ENCODE data around the gene PROM1.

GRCh38 chr4:15945516-15945915, 138.3 kb downstream of the PROM1 start:
- TF ChIP-seq CREB1 (CRISPR knock-in tag; IDR thresholded peaks at IDR 0.05; ENCODE audit: low read depth): no peak
- no peak for TF ChIP-seq CTCF (conservative IDR thresholded peaks at IDR 0.05; ENCODE audit: low read depth in 2 of 2)
- no peak for TF ChIP-seq EZH2 (IDR thresholded peaks at IDR 0.05; ENCODE audit: low read depth, unreplicated experiment)
- TF ChIP-seq POLR2AphosphoS5 (IDR thresholded peaks at IDR 0.05; ENCODE audit: low read depth): no peak
- TF ChIP-seq JUNB (IDR thresholded peaks at IDR 0.05; ENCODE audit: unreplicated experiment): no peak
- TF ChIP-seq REST (IDR thresholded peaks at IDR 0.05; ENCODE audit: unreplicated experiment): no peak
- TF ChIP-seq EZH2phosphoT487 (IDR thresholded peaks at IDR 0.05; ENCODE audit: unreplicated experiment): no peak
- TF ChIP-seq STAT1 (IDR thresholded peaks at IDR 0.05; ENCODE audit: unreplicated experiment): no peak
- TF ChIP-seq ETS1 (IDR thresholded peaks at IDR 0.05): no peak
